GM19455 (cell line): ENCODE measurements around the gene MIAT.
"Not testable (repeated sequence)": the region's sequence is repeated elsewhere in the genome, so short reads cannot be mapped to it uniquely, and the experiment has no call there.

Source experiments
- ATAC-seq: cut with Tn5 transposase; IDR thresholded peaks from one replicate; pipeline ENCODE4 v1.9.1; 2021; ENCODE audit not compliant: unreplicated experiment

Gene MIAT

DNA sequence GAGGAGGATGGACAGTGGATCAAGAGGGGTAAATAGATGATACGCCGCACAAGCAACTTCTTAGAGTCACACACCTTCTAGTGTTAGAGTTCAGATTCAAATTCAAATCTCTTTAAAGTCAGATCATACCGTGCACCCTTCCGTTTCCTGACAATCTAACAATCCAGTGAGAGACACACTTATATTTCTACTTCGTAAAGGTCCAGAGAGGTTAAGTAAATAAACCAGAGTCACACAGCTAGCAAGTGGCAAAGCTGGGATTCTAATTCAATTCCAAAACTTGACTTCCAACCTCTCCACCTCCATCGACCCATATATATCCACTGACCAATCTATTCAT is 34.0 kb downstream of the MIAT start:
- no peak for ATAC-seq

DNA sequence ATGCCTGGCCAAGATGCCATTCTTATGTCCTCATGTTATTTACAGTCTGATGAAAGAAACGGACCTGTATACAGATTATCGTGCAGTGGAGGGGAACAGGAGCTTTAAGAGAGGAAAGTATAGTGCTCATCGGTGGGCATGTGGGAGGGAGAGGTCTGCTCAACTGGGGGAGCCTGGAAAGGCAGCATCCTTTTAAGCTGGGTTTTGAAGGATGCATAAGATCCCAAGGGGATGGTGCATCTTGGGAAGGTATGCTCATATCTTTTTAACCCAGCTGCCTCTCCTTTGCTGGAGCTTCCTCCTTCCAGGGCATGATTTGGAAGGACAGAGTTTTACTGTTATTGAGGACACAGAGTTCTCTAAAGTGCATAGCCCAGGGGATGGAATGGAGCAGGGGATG is 34.8 kb downstream of the MIAT start:
- ATAC-seq: no peak

DNA sequence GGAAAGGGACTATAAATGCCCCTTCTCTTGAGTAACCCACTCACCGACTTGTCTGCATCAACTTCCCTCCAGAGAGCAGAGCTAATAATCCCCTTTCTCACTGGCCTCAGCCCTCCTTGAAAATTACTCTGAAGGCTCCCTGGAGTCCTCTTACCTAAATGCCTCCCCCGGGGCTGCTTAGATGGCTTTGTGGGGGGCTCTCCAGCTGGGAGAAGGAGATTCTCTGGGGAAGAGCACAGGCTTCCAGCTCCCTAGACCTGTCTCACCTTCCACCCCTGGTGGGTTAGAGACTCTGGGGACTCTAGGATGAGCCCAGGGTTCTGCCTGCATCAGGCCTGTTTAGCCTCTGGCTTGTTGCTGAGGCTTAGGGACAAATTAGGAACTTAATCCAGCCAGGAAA is 39.8 kb downstream of the MIAT start:
- no peak for ATAC-seq

DNA sequence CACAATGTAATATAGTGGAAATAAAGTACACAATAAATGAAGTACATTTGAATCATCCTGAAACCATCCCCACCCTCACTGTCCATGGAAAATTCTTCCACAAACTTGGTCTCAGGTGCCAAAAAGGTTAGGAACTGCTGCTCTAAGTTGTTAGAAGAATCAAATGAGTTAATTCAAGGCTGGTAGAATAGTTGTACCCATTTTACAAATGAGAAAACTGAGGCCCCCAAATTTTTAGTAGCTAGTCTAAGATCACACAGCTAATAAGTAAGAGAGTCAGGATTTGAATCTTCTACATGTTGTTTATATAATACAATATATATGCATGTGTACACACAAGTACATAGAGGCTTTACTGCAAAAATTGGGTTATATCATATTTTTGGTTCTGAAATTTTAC is 43.1 kb downstream of the MIAT start:
- ATAC-seq: no peak

DNA sequence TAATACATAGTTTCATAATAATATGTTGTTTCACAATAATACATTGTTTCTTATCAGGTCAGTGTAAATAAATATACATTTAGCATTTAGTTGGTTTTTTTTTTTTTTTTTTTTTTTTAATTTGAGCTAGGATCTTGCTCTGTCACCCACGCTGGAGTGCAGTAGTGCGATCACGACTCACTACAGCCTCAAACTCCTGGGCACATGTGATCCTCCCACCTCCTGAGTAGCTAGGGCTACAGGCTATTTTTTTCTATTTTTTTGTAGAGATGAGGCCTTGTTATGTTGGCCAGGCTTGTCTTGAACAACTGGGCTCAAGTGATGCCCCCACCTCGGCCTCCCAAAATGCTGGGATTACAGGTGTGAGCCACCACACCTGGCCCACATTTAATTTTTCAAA is 43.5 kb downstream of the MIAT start:
- no peak for ATAC-seq

DNA sequence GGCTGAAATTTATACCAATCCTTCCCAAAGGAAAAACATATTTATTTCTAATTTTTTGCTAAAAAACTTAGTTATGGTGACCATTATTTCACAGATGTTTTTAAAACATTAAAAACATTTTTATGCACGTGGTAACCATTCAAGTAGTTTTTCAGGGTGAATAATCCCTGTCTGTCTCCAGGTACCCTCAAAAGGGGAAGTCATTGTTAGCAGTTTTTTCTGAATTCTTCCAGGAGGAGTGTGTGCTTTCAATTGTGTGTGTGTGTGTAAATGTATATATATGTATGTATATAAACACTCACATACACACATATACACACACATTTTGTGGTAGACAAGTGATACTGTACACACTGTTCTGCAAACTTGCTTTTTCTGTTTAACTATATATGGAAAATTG is 43.9 kb downstream of the MIAT start:
- ATAC-seq: no peak

DNA sequence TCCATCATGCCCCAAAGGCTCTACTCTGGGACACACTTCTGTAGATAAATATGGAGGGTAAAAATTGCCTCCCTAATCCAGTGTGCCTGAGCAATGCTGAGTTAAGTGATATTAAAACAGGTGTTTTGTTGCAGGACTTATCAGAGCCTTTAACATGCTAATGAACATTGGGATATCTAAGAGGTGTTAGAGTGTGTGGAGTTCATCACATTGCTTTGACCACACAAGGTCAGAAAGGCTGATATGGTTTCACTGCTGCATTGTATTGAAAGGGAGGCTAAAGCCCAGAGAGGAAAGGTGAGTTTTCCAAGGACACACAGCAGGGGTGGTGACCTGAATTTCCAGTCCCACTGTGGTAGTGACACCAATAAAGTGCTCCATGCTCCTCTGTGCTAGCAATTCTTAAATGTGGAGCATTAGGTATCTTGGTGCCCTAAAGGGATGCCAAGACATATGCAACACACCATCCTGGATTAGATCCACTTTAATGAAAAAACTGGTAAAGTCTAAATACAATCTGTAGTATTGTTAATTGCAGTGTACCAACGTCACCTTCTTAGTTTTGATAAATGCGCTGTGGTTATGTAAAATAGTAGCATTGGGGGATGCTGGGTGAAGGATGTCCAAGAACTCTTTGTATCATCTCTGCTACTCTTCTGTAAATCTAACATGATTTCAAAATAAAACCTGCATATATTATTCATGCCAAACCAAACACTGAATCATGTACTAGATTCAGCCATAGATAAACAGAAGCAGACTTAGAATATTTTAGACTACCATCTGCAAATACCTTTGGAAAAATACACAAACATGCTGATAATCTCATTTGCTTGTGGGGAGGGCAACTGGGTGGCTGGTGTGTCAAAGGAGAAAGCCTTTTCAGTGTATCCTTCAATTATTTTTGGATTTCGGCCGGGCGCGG is 45.8 kb downstream of the MIAT start:
- ATAC-seq: no peak

DNA sequence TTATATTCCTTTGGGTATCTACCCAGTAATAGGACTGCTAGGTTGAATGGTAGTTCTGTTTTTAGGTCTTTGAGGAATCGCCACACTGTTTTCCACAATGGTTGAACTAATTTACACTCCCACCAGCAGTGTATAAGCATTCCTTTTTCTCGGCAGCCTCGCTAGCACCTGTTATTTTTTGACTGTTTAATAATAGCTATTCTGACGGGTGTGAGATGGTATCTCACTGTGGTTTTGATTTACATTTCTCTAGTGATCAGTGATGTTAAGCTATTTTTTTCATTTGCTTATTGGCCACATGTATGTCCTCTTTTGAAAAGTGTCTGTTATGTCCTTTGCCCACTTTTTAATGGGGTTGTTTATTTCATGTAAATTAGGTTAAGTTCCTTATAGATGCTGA is 48.0 kb downstream of the MIAT start:
- ATAC-seq: not testable (repeated sequence)

DNA sequence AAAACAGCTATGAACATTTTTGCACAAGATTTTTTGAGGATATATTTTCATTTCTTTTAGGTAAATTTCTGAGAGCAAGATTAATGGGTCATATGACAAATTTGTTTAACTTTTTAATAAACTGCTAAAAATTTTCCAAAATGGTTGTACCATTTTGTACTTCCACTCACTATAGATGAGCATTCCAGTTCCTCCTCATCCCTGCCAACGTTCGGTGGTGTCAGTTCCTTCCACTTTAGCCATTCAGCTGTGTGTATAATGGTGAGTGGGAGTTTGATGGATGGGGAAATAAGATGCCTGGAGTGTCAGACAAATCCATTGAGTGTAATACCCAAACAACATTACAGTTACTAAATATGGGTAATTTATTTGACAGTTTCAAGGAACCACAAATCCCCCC is 49.7 kb downstream of the MIAT start:
- ATAC-seq: no peak

DNA sequence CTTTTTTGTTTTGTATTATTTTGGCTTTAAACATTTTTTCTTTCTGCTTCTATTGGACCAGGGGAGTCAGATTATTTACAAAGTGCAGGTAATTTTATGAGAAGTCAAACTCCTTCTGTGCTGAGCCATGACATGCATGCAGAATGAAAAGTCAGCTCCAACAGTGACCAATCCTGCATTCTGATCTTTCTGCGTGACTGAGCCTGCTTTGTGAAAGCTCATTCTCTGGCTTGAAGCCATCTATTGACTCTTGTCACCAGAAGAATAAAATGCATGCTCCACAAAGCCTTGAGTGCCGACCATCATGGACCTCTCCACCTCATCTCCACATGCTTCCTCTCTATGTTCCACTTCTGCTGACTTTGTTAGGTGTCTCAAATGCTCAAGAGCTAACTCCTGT is 50.2 kb downstream of the MIAT start:
- no peak for ATAC-seq

DNA sequence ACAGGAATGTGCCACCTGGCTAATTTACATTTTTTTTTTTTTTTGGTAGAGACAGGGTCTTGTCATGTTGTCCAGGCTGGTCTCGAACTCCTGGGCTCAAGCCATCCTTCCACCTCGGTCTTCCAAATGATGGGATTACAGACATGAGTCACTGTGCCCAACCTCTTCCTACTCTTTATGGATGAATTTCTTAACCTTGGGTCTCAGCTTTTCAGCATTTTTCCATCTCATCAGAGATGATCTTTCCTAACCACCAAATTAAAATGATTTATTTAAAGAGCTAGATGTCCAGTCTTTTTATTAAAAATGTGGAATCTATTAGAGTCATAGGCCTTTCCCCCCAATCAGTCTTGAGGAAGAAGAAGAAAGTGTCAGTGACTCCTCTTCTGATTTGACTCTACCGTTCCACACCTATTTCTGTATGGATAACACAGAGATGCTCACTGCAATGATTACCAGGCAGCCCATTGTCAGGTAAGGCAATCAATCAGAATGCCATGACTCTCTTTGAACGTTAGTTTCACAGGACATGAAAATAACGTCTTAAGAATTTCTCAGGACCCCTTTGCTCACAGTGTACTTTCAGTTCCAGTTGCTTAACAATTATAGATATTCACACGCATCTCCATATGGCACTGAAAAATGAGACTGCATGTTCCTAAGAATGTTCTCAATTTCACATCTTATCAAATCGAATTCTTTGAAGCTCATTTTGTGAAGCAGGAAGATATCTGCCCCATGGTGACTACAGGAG is 51.0 kb downstream of the MIAT start:
- no peak for ATAC-seq

DNA sequence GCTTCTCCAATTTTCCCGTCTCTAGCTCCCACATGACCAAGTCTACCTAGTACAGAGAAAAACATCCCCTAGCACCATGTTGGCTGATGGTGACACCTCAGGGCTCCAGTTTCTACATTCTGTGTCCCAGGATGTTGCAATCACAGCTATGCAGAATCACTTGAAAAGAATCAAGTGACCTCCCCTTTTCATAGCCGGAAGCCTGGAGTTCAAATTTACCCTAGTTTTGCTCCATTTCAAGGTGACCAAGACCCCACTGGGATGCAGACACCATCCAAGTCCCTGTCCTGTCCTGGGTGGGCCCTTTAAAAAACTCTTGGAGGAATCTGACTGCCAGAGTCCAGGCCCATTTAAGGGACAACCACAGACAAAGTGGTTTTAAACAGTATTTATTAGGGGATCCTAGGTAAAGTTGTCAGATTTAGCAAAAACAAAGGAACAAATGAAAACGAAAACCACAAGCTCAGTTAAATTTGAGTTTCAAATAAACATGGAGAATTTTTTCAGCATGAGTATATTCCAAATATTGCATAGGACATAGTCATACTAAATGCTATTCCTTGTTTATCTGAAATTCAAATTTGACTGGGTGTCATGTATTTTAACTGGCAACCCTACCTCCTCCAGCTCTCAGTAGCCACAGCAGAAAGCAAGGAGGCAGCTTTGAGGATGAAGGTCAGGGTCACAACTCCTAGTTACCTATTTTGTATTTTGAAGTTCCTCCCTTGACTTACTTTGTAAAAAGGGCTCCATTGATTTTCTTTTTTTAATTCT is 52.4 kb downstream of the MIAT start:
- no peak for ATAC-seq

DNA sequence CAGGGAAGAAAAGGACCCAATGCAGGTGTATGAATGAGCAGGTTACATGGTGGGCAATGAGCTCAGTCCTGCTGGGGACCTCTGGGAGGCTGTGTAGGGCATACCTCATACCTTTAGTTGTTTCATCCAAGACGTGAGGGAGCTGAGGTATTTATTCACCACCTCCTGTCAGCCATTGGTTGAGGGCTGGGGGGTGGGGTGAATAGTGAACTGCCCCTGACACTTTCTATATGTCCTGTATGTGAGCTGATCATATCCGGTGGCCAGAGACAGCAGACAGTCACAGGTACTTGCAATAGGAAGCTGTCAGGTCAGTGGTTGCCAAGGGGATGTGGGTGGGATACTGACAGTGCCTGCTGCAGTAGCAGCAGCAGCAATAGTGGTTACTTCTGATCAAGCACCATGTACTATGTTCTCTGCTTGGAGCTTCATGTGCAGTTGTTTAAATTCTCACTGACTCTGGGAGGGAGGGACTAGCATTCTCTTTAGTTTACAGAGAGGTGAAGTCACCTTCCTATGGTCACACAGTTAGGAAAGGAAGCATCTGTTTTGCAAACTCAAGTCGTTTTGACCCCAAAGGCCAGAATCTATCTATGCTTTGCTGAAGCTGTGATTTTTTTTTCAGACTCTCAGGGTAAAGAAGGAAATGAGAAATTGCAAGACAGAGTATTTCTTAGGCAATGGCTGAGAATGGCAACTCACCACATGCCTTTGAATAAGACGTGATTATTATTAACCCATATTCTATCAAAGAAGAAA is 54.0 kb downstream of the MIAT start:
- ATAC-seq: no peak

DNA sequence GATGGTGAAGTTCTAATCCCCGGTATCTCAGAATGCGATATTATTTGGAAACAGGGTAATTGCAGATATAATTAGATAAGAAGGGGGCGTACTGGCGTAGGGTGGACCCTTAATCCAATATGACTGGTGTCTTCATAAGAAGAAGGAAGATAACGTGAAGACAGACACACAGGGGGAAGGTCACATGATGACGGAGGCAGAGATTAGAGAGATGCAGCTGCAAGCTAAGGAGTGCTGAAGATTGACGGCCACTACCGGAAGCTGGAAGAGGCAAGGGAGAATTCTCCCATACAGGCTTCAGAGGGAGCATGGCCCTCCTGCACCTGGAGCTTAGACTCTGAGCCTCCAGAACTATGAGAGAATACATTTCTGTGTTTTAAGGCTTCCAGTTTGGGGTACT is 54.8 kb downstream of the MIAT start:
- no peak for ATAC-seq

DNA sequence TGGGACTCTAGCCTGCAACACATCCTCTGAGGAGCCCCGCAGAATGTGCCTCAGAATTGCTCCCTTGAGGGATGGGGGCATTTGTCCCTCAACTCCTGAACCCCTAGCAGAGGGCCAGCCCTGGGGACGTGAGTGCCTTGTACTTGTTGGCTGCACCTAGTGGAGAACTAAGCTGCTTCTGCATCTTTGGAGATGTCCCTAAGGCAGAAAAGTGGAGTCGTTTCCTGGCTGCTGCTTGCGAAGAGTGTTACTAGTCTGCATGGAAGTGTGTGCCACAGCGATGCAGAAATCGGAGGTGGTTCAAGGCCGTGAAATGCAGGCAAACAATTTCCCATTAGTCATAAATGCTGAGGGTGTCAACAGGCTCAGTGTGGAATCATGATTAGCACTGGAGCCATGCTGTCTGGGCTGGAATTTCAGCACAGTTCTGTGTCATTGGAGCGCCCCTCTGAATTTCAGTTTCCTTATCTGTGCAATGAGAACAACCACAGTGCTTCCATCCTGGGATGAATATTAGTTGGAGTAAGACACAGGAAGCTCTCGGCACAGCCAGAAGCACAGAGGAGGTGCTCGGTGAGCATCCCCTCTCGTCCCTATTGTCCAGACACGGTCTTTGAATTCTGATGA is 56.5 kb downstream of the MIAT start:
- ATAC-seq: no peak

DNA sequence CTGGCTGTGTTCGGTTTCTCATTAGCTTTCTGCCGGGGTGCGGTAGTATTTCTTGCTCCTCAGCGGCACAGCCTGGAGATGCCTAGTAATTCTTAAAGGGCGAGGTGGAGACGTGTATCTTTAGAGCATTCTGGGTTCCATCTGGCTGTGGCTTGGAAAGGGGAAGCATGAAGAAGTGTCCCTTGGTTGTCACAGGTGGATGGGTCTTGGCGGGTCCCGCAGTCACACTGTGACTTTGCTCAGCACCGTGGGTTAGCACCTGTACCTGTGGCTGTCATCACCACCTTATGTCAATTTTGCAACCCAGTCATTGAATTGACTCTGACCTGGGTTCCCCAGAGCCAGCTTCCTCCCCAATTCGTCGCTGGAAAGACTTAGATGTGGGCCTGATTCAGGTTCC is 57.6 kb downstream of the MIAT start:
- ATAC-seq: no peak

DNA sequence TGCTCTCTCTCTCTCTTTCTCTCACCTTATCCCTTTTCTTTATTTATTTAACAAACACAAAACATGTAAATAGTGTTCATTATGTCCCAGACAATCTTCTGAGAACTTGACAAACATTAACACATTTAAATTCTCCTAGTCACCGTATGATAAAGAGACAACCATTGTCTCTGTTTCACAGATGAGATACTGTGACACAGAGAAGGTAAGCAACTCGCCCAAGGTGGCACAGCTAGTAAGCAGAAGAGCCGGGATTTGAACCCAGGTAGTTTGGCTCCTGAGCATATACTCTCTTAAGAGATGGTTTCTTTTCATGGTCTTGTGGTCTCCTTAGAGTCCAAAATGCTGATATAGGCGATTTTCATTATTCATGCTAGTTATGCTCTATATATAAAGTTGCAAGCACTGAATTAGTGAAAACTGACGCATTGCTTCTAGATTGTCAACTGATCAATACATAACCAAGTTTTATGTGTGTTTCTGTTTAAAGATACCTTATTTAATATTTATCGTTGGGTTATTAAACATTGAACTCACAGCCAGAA is 58.1 kb downstream of the MIAT start:
- ATAC-seq: no peak

DNA sequence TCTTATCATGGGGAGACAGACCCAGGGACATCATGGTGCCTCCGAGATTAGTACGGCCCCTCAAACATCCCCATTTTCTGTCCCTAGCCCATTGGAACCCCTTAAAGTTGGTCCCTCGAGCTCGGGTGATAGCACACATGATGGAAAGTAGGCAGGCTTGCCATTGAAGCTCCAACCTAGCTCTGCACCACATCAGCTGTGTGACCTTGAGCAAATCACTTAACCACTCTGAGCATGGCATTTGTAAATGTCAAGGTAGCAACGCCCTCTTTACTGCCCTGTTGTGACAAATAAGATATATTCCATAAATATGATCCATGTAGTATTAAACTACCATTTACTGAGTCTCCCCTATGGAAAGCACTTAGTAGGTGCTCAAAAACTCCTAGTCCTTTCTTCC is 61.1 kb downstream of the MIAT start:
- ATAC-seq: no peak

DNA sequence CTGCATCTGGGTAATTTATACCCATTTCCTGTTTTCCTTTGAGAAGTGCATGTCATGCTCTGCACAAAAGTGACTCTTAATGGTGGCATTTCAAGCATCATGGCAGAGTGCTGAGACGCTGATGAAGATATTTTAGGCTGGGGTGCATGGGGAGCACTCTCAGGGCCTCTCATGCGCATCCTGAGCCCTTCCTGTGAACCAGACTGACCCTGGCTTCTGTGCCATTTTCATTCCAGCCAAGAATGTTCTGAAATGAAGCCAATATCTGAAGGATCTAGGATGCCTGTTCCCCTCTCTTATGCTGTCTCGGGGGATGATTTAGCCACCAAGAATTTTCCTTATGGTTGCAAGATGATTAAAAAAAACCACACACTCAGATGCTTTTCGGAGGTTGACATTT is 61.5 kb downstream of the MIAT start:
- no peak for ATAC-seq

DNA sequence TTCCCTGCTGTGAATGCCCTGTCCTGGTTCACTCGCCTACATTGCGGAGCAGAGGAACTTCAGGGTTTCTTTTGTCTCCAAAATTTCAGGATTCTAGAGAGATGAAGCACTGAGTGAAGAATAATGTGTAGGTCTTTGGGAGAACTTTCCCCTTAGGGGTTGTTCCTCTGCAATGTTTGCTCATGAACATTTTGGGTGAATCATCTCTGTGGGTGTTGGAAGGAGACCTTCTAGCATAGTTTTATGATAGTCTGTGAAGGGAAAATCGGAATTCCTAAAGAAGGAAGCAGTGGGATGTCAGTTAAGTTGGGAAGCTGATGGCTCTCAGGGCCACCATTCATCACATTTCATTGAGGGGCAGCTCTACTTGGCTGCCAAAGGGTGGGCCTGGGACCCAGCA is 64.8 kb downstream of the MIAT start:
- no peak for ATAC-seq
